Stimulated activated CD8-positive, alpha-beta memory T cell treated with anti-CD3 and anti-CD28 coated beads, Interleukin-12 subunit alpha, Interleukin-12 subunit beta, amount 100 ng/mL, for 24 hours (primary cell): Measurements from ENCODE around the gene HSP90AA1.
"Not testable (repeated sequence)": the region's sequence is repeated elsewhere in the genome, so short reads cannot be mapped to it uniquely, and the experiment has no call there.

Experiments
- DNase-seq: peaks from one replicate; pipeline ENCODE4 v3.0.0-alpha.2; 2020; ENCODE audit errors: extremely low read depth

HSP90AA1 gene

DNA sequence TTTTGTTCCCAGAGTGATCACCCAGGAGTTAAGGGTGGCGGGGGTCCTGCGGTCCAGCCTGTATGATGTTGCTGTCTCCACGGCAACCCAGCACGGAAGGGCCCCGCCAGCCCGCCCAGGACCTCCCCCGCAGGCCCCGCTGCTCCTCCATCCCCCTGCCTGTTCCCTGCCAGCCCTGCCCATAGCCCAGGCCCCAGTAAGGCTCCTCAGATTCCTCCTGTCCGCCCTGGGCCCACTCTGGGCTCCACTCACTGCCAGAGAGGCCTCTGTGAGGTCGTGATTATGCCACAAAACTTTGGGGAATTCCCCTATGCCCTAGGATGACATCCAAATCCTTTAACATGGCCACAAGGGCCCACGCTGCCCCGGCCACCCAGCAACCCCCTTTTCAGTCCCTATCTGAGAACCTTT, 20.8 kb downstream of the HSP90AA1 start:
- DNase-seq, result no peak

DNA sequence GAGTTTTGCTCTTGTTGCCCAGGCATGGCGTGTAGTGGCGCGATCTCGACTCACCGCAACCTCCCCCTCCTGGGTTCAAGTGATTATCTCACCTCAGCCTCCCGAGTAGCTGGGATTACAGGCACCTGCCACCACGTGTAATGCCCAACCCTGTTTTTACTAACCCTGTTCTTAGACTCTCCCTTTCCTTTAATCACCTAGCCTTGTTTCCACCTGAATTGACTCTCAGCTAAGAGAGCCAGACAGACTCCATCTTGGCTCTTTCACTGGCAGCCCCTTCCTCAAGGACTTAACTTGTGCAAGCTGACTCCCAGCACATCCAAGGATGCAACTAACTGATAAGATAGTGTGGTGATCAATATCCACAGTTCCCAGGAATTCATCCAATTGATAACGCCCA, 22.3 kb downstream of the HSP90AA1 start:
- DNase-seq, result not testable (repeated sequence)

- no peak for DNase-seq
Measured at GRCh38 chr14:102063808-102064429, 22.9 kb downstream of the HSP90AA1 start.

GRCh38 chr14:102063109-102063807, 23.6 kb downstream of the HSP90AA1 start:
- peak; percentile 26 for DNase-seq

DNA sequence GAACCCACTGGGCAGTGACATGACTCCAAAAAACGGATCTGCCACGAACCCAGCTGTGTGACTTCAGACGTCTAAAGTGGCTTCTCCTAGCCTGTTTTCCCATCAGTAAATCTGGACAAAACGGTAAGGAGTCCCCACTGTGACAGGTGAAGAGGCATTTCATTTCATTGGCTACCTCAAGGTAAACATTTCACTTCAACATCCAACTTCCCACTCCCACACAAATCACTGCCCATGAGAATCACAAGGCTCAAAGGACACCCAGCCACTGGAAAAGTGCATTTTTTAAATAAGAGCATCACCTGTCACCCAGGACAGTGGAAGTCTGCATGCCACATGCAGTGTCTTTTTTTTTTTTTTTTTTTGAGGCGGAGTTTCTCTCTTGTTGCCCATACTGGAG, 27.9 kb downstream of the HSP90AA1 start:
- DNase-seq, result no peak

- no peak for DNase-seq
Measured at GRCh38 chr14:102058146-102058545, 28.7 kb downstream of the HSP90AA1 start.

DNA sequence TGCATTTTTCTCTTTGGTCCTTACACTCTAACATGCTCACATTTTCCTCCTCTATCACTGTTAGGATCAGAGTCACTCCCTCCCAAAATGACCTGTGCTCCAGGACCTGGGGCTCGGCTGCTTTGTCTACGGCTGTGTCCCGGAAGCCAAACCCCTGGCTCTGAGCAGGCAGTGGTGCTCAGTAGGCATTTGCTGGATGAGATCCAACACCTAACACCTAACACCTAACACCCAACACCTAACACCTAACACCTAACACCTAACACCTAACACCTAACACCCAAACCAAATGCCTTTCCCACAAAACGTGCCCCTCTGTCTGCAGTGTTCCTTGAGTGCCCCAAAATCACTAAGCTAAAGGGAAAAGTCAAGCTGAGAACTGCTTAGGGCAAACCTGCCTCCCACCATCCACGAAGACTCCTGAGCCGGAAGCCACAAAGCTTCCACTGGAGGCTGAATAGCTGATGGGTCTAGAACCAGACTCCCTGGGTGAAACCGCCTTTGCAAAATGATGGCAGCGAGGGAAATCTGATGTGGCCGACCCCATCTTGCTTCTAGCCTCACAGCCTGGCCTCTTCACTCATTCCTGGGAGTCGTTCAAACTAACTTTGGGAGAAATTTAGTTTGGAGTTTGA, 29.2 kb downstream of the HSP90AA1 start:
- DNase-seq, result no peak

GRCh38 chr14:102056694-102057442, 30.0 kb downstream of the HSP90AA1 start:
- DNase-seq, result no peak

DNA sequence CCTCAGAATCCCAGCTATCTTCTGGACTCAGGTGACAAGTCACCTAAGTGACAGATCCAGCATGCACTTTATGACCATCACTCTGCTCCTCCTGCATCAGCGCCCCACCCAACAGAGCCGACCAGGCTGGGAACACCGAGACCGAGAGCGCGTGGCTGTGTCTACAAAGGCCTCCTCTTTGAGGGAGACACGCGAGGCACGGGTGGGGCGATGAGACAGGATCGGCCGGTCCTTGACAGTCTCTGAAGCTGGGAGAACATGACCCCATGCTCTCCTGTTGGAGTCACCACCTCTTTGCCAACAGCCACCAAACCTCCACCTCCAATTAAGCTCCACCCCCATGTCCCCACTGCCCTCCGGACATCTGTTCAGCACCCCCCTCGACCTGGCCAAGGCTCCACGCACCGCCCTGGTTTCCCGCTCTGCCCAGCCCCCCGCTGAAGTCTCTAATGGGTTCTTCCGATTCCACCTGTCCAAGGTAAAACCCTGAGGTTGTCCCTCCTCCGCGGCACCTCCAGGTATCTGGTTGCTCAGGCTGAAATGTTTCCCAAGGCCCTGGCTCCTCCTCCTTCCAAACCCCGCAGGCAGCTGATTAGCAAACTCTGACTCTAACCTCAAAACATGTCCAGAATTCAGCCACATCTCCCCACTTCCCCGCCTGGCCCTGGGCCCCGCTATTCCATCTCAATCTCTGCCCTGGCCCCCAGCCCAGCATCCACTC, 31.5 kb downstream of the HSP90AA1 start:
- DNase-seq, result no peak

DNA sequence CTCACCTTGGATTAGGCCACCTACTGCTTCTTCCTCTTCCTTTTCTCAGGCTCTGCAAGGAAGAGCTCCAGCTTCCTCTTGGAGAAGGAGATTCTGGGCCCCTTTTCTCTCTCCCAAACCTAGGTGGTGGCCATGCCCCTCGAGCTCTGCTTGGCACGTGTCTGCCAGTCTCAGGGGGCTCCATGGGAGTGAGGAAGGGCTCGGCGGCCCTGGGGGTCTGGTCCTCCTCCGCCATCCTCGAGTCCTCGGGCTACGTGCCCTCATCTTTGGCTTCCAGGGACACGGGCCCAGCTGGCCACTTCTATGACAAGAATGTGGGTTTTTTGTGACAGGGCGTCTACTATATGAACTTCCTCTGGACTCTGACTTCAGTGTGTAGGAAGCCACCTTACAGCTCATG, 34.3 kb downstream of the HSP90AA1 start:
- DNase-seq, result no peak

DNA sequence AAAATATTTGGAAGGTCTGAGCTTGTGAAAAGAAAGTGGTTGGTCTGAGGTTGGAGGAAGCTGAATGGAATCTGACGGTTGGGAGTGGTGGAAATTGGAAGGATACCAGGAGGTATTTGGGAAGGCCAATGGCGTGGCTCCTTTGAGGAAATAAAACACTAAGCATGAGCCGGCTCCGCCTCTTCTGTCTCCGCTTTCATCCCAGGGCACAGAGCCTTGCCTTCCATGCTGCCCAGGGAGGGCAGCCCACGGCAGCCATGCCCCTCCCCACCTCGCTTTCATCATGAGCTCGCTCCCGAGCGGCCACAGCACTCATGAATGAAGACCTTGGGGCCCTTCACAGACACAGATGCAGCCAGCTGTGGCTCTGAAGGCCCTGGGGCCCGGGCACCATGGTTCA, 36.2 kb downstream of the HSP90AA1 start:
- DNase-seq, result no peak

GRCh38 chr14:102050026-102050405, 36.8 kb downstream of the HSP90AA1 start:
- DNase-seq, result no peak

GRCh38 chr14:102049258-102050025, 37.4 kb downstream of the HSP90AA1 start:
- no peak for DNase-seq

- DNase-seq, result no peak
Measured at GRCh38 chr14:102047808-102048540, 38.9 kb downstream of the HSP90AA1 start.

DNA sequence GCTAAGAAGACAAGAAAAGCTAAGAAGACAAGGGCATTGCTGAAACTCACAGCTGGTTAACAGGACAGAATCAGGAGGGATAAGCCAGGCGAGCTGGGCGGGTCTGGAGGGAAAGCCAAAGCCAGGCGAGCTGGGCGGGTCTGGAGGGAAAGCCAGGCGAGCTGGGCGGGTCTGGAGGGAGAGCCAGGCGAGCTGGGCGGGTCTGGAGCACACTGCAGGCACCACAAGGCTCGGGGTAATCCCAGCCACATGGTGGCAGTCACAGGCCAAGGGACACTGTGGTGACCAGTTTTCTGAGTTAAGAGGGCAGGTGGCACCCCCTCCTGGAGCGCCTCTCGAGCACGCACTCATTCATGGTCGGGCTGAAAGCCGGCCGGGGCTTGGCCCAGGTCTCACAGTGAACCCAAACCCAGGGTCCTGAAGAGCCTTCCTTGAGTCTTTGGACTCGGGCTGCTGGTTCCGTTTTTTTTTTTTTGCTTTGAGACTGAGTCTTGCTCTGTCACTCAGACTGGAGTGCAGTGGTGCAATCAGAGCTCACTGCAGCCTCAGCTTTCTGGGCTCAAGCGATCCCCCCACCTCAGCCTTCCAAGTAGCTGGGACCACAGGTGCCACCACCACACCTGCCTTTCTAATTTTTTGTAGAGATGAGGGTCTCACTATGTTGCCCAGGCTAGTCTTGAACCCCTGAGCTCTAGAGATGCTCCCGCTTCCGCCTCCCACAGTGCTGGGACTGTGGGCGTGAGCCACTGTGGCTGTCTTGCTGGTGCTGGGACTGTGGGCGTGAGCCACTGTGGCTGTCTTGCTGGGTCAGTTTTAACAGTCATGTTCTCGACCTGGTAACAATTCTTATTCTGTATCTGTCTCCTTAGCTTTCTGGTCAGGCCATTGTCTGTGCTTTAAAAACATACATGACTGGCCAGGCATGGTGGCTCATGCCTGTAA, 40.2 kb downstream of the HSP90AA1 start:
- no peak for DNase-seq

GRCh38 chr14:102044566-102044965, 42.3 kb downstream of the HSP90AA1 start:
- DNase-seq, result no peak

DNA sequence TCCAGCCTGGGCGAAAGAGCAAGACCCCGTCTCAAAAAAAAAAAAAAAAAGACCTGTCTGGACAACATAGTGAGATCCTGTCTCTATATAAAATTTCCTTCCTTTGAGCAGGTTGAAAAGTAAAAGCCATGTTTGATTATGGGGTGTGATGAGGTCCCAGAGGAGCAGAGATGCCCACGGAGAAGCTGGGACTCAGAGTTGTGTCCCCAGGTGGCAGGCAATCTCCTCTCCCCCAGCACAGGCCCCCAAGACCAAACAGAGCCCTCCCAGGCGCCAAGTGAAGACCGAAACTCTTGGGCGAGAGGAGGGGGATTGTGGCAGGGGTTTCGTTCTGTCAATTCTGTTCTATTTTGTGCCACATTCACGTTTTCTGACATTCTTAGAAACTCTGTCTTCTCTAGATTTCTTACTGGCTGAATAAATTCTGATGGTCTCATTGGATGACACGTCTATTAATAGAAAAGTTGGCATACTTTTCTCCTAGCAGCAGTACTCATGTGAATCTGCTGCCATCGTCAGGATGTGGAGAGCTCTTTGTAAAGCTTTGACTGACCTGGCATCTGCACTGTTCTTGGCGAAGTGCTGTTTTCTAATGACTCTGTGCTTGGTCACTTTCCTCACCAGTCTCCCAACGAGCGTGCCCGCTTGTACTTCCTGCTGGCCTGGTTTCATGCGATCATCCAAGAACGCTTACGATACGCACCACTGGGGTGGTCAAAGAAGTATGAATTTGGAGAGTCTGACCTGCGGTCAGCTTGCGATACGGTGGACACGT, 43.4 kb downstream of the HSP90AA1 start:
- DNase-seq, result no peak

DNA sequence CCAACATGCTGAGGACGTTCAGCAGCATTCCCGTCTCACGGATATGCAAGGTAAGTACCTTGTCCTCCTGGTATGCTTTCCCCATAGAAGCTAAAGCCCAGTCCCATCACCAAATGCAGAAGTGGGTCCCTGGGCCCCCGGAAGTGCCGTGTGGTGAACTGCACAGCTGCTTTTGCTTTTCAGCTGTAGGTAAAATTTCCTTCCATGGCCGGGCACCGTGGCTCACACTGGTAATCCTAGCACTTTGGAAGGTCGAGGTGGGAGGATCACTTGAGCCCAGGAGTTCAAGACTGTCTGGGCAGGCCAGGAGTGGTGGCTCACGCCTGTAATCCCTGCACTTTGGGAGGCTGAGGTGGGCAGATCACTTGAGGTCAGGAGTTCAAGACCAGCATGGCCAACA, 44.1 kb downstream of the HSP90AA1 start:
- DNase-seq, result no peak
